Measurements from ENCODE around the gene HTATIP2. TPM values are rescaled to one million over a fixed set of nuclear protein-coding genes. Genes with fewer than 3 reads are reported as not detected.

The HTATIP2 gene
- total and polyA plus RNA-seq, 2 experiments from 2014 or later = 31.5 to 61.3 TPM

DNA sequence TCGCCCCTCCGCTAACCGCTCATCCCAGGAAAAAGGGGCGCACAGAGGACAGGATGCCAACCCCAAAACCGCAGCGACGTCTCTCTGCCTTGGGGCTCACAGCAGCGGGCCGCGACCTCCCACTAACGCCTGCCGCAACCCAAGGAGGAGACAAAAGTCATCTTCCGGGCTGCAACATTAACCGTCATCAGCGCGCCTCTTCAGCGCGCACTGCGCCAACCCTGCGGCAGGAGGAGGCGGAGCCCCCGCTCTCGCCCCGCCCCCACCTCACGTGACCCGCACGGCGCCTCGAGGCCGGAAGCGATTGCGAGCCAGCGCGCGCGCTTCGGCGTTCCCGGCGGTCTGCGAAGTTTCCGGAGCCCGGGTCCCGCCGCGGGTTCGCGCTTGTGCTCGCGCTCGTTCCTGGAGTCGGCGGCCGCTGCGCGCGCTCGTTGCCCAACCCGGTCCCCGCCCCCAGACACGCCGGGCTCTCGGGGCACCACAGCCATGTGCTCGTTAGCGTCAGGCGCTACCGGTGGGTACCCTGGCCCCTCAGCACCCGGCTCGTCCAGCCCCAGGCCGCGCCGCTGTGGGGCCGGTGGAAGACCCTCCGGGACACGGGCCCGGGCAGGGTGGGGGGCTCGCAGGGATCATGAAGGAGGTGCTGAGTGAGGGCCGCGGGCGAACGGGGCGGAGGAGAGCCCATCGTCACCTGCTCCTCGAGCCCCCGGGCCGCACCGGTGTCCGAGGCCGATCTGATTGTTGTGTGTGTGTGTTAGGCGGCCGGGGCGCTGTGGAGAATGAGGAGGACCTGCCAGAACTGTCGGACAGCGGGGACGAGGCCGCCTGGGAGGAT is 24.0 kb downstream of the HTATIP2 start, which contains the start of gene PRMT3:
Gene PRMT3 (plus strand): TSS at position 456 of the 835 bp plus-strand sequence. CDS start 31 bp downstream, at position 487.
- Histone ChIP-seq H3K9me2 (replicated peaks; ENCODE audit: insufficient read depth) (no peaks in the 10 kb centered on the region), H3K4me1 (ENCODE audit: insufficient read depth) (peaks cover 8% of the 10 kb centered on the region), H3K79me2 (peaks cover 10% of the 10 kb centered on the region), H3K27ac (peak within 1 kb of the TSS; percentile 88), H3K9me3 (ENCODE audit: low read depth) (no peaks in the 10 kb centered on the region), H3K4me3 (peak within 1 kb of the TSS; percentile 63), H4K20me1 (ENCODE audit: insufficient read depth, poor library complexity, severe bottlenecking) (no peaks in the 10 kb centered on the region), H2AFZ (peak within 1 kb of the TSS; percentile 88), H3K4me2 (peak within 1 kb of the TSS; percentile 95), H3K27me3 (no peaks in the 10 kb centered on the region), H3K36me3 (replicated peaks; ENCODE audit: insufficient read depth, low read depth) (no peaks in the 10 kb centered on the region)
- DNase-seq (ENCODE audit: low spot score) = peak; percentile 98
- TF ChIP-seq, protein P1, sequence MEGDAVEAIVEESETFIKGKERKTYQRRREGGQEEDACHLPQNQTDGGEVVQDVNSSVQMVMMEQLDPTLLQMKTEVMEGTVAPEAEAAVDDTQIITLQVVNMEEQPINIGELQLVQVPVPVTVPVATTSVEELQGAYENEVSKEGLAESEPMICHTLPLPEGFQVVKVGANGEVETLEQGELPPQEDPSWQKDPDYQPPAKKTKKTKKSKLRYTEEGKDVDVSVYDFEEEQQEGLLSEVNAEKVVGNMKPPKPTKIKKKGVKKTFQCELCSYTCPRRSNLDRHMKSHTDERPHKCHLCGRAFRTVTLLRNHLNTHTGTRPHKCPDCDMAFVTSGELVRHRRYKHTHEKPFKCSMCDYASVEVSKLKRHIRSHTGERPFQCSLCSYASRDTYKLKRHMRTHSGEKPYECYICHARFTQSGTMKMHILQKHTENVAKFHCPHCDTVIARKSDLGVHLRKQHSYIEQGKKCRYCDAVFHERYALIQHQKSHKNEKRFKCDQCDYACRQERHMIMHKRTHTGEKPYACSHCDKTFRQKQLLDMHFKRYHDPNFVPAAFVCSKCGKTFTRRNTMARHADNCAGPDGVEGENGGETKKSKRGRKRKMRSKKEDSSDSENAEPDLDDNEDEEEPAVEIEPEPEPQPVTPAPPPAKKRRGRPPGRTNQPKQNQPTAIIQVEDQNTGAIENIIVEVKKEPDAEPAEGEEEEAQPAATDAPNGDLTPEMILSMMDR (IDR thresholded peaks at IDR 0.05; ENCODE audit: poor library complexity) = peak; percentile 100
- TF ChIP-seq EZH2phosphoT487 (IDR thresholded peaks at IDR 0.05; ENCODE audit: low read depth, severe bottlenecking, unreplicated experiment) (no peak), EZH2 (IDR thresholded peaks at IDR 0.05; ENCODE audit: borderline replicate concordance) (no peak)
- WGBS (ENCODE audit: low lambda C conversion rate, missing lambda C conversion rate) = 1% methylated on average over 81 of the region's 96 CpGs

DNA sequence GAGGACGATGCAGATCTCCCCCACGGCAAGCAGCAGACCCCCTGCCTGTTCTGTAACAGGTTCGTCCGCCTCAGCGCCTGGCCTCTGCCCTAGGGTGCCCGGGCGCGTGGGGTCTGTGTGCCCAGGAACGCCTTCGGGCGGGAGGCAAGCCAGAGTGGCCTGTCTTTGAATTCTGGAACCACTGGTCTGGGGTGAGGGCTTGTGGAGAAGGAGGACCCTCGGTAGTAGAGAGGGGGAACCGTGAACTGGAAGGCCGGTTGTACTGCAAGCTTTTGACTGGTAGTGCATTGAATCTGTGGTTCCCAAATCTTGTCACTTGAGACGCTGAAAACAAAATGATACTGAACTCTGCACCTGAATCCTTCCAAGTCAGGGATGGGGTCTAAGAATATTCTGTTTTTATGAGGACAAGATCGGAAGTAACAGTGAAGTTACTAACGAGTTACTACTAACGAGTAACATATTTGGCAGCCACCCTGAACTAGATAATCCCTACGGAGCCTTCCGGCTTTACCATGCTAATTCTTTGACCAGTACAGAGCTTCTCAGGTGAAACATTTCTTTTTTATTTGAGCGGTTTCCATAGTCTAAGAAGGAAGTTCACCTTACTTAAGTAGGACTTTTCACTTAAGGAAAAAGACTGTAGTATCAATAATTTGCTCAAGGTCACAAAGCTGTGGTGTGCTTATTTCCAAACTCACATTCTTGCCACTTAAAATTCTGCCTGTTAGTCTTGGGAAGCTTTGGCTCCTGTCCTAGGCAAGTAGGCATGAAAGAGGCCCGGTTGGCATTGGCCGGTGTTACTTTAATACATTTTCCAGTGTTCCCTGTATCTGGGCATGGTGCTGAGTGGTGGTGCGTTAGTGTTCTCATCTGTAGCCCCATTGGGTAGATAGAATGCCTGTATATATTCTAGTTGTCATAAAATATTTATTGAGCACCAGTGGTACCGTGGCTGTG is 24.9 kb downstream of the HTATIP2 start:
- WGBS (ENCODE audit: low lambda C conversion rate, missing lambda C conversion rate) = 14% methylated on average over 25 of the region's 25 CpGs
- H3K4me3 ChIP-seq = peak overlapping the region; percentile 63
- H2AFZ ChIP-seq = peak overlapping the region; percentile 88
- H3K27me3 ChIP-seq = no peaks in the 10 kb centered on the region
- TF ChIP-seq EZH2phosphoT487 (IDR thresholded peaks at IDR 0.05; ENCODE audit: low read depth, severe bottlenecking, unreplicated experiment) (no peak), EZH2 (IDR thresholded peaks at IDR 0.05; ENCODE audit: borderline replicate concordance) (no peak)
- TF ChIP-seq, protein P1 (IDR thresholded peaks at IDR 0.05; ENCODE audit: poor library complexity) = no peak
- H3K79me2 ChIP-seq = peaks cover 10% of the 10 kb centered on the region
- peak overlapping the region; percentile 80 for H3K27ac ChIP-seq
- no peak for DNase-seq (ENCODE audit: low spot score)
- no peaks in the 10 kb centered on the region for H3K9me2 ChIP-seq (replicated peaks; ENCODE audit: insufficient read depth)
- peak overlapping the region; percentile 95 for H3K4me2 ChIP-seq
- H4K20me1 ChIP-seq (ENCODE audit: insufficient read depth, poor library complexity, severe bottlenecking) = no peaks in the 10 kb centered on the region
- H3K36me3 ChIP-seq (replicated peaks; ENCODE audit: insufficient read depth, low read depth) = no peaks in the 10 kb centered on the region
- peaks cover 8% of the 10 kb centered on the region for H3K4me1 ChIP-seq (ENCODE audit: insufficient read depth)
- H3K9me3 ChIP-seq (ENCODE audit: low read depth) = no peaks in the 10 kb centered on the region

GRCh38 chr11:20397281-20397680 is 33.8 kb downstream of the HTATIP2 start:
- WGBS (ENCODE audit: low lambda C conversion rate, missing lambda C conversion rate) = 89% methylated on average over 3 of the region's 3 CpGs
- H3K79me2 ChIP-seq = no peaks in the 10 kb centered on the region

More at GRCh38 chr11:20397281-20397680, 33.8 kb downstream of the HTATIP2 start:
- H3K9me2 ChIP-seq (replicated peaks; ENCODE audit: insufficient read depth) = no peaks in the 10 kb centered on the region
- H2AFZ ChIP-seq = no peak overlapping the region
- no peaks in the 10 kb centered on the region for H3K9me3 ChIP-seq (ENCODE audit: low read depth)
- no peak overlapping the region for H3K4me3 ChIP-seq
- H3K4me2 ChIP-seq = no peak overlapping the region
- H3K36me3 ChIP-seq (replicated peaks; ENCODE audit: insufficient read depth, low read depth) = no peaks in the 10 kb centered on the region
- TF ChIP-seq, protein P1 (IDR thresholded peaks at IDR 0.05; ENCODE audit: poor library complexity) = peak; percentile 56
- no peak for TF ChIP-seq EZH2 (IDR thresholded peaks at IDR 0.05; ENCODE audit: borderline replicate concordance)
- no peak for TF ChIP-seq EZH2phosphoT487 (IDR thresholded peaks at IDR 0.05; ENCODE audit: low read depth, severe bottlenecking, unreplicated experiment)
- H4K20me1 ChIP-seq (ENCODE audit: insufficient read depth, poor library complexity, severe bottlenecking) = no peaks in the 10 kb centered on the region
- H3K4me1 ChIP-seq (ENCODE audit: insufficient read depth) = no peaks in the 10 kb centered on the region
- no peaks in the 10 kb centered on the region for H3K27me3 ChIP-seq
- no peak overlapping the region for H3K27ac ChIP-seq
- peak; percentile 61 for DNase-seq (ENCODE audit: low spot score)

All from hepatocyte (in vitro differentiated cells).